ENCODE data around the gene FAM241B. TPM values are rescaled to one million over a fixed set of nuclear protein-coding genes. Genes with fewer than 3 reads are reported as not detected.

Gene FAM241B
- total RNA-seq, 1 experiment from 2014 or later: 13.7 TPM

GRCh38 chr10:69642747-69643146 lies 12.7 kb downstream of the FAM241B start:
- H2BK15ac ChIP-seq (ENCODE audit: low read depth, low read length): no peak overlapping the region
- no peak overlapping the region for H2BK120ac ChIP-seq (ENCODE audit: low read depth, low read length, poor library complexity, severe bottlenecking)
- H3K27ac ChIP-seq (ENCODE audit: insufficient read length, low read depth, low read length): no peak overlapping the region
- H2BK5ac ChIP-seq (ENCODE audit: insufficient read length, low read length): no peak overlapping the region
- no peak overlapping the region for H3K56ac ChIP-seq (ENCODE audit: insufficient read length, low read depth, low read length)
- H4K5ac ChIP-seq (ENCODE audit: insufficient read length, low read depth, low read length): no peak overlapping the region
- no peak overlapping the region for H3K9ac ChIP-seq (ENCODE audit: extremely low read depth, insufficient read length, low read length)
- Mint-ChIP-seq H3K36me3 (ENCODE audit: insufficient read depth in 1 of 3, low read depth in 3 of 3) (no peaks in the 10 kb centered on the region), H3K9me3 (no peaks in the 10 kb centered on the region), H3K27ac (no peak overlapping the region), H3K4me3 (no peak overlapping the region), H3K4me1 (peaks cover 25 to 26% of the 10 kb centered on the region in 2 experiments), H3K27me3 (ENCODE audit: low read depth) (peaks cover 24% of the 10 kb centered on the region)
- no peak for DNase-seq
- H3K79me2 ChIP-seq (ENCODE audit: insufficient read depth, low read length): no peaks in the 10 kb centered on the region
- no peaks in the 10 kb centered on the region for H3K9me3 ChIP-seq (ENCODE audit: control insufficient read depth, low read depth, low read length)
- peaks cover 2% of the 10 kb centered on the region; the same call in 1 of the 2 replicates for H3K4me1 ChIP-seq (ENCODE audit: insufficient read depth, low read length)
- no peak overlapping the region for H2AFZ ChIP-seq (ENCODE audit: low read length)
- no peaks in the 10 kb centered on the region for H3K23me2 ChIP-seq (ENCODE audit: insufficient read length, low read depth, low read length, poor library complexity, severe bottlenecking)
- no peaks in the 10 kb centered on the region for H3K79me1 ChIP-seq (ENCODE audit: insufficient read depth, low read depth, low read length, poor library complexity, severe bottlenecking)
- no peak overlapping the region for H3K23ac ChIP-seq (ENCODE audit: insufficient read length, low read depth, low read length)
- H3T11ph ChIP-seq (ENCODE audit: low read length): no peak overlapping the region
- H4K91ac ChIP-seq (ENCODE audit: insufficient read length, low read depth, low read length): no peak overlapping the region
- H3K14ac ChIP-seq (ENCODE audit: insufficient read depth, low read length): no peak overlapping the region
- H3K18ac ChIP-seq (ENCODE audit: insufficient read length, low read depth, low read length): no peak overlapping the region
- H3K4ac ChIP-seq (ENCODE audit: low read depth, low read length): no peak overlapping the region
- H3K27me3 ChIP-seq (ENCODE audit: insufficient read depth, low read length): no peaks in the 10 kb centered on the region
- H2BK12ac ChIP-seq (ENCODE audit: insufficient read length, low read depth, low read length): no peak overlapping the region
- H2AK5ac ChIP-seq (ENCODE audit: insufficient read length, low read length): no peak overlapping the region
- no peak overlapping the region for H2BK20ac ChIP-seq (ENCODE audit: low read depth, low read length, poor library complexity, severe bottlenecking)
- H4K8ac ChIP-seq (replicated peaks; ENCODE audit: insufficient read length, low read depth, low read length): no peak overlapping the region
- no peaks in the 10 kb centered on the region for H4K20me1 ChIP-seq (ENCODE audit: control insufficient read depth, insufficient read depth, insufficient read length)
- WGBS (ENCODE audit: extremely low coverage, insufficient read length, low lambda C conversion rate): no CpG with 5 or more reads among the region's 5 CpGs
- no peak for TF ChIP-seq CTCF (conservative IDR thresholded peaks at IDR 0.05)
- no peak overlapping the region for H3K4me2 ChIP-seq (ENCODE audit: insufficient read depth, insufficient read length, low read length)

All from H9 (cell line).